OCI-LY7 (cell line): ENCODE results near the gene PHACTR1. TPM values are rescaled to one million over a fixed set of nuclear protein-coding genes. Genes with fewer than 3 reads are reported as not detected.

Source experiments
- BruUV-seq: library from RNA; stranded (reverse); fragments of 400-500 nt; replicated peaks from 2 replicates; lab custom pipeline; 2021; lab: Mats Ljungman, UMichigan
- CTCF ChIA-PET: fragments of 300-600 bp; sonication (Branson Sonifier 250); formaldehyde crosslinking; loops from one replicate; lab custom pipeline; 2022; ENCODE audit warnings: antibody characterized with exemption; ENCODE audit not compliant: unreplicated experiment; lab: Charles Lee
- POLR2A ChIA-PET: fragments of 300-600 bp; sonication (Branson Sonifier 250); formaldehyde crosslinking; loops from one replicate; lab custom pipeline; 2022; ENCODE audit warnings: antibody characterized with exemption; lab: Charles Lee
- DNase-seq: peaks from one replicate; pipeline ENCODE4 v3.0.0-alpha.2; 2015; ENCODE audit warnings: low spot score
- H2AFZ ChIP-seq: fragments of 200-600 bp; sonication (generic), shearing (Covaris generic); 2 replicates; pipeline ENCODE4 v1.6.1; 2014; ENCODE audit warnings: mild to moderate bottlenecking, antibody characterized with exemption, low read length, moderate library complexity
- H3K27ac ChIP-seq: fragments of 200-600 bp; sonication (generic); 2 replicates; pipeline ENCODE4 v1.5.1; 2014; ENCODE audit warnings: mixed run types, low read depth, mild to moderate bottlenecking, moderate library complexity, low read length, inconsistent platforms; ENCODE audit not compliant: poor library complexity, severe bottlenecking
- H3K36me3 ChIP-seq: fragments of 200-600 bp; sonication (generic); 2 replicates; pipeline ENCODE4 v1.6.1; 2014; ENCODE audit warnings: mild to moderate bottlenecking, antibody characterized with exemption, low read length, moderate library complexity, mixed read lengths; ENCODE audit not compliant: insufficient read depth
- H3K4me1 ChIP-seq: fragments of 200-600 bp; sonication (generic); 2 replicates; pipeline ENCODE4 v1.5.1; 2014; ENCODE audit warnings: mild to moderate bottlenecking, low read length; ENCODE audit not compliant: insufficient read depth, poor library complexity, severe bottlenecking
- H3K4me2 ChIP-seq: fragments of 200-600 bp; sonication (generic); 2 replicates; pipeline ENCODE4 v1.6.1; 2014; ENCODE audit warnings: mild to moderate bottlenecking, low read length
- H3K4me3 ChIP-seq: fragments of 200-600 bp; sonication (generic); 2 replicates; pipeline ENCODE4 v1.5.1; 2014; ENCODE audit warnings: mild to moderate bottlenecking, low read depth, low read length; ENCODE audit not compliant: poor library complexity, severe bottlenecking
- H3K79me2 ChIP-seq: fragments of 200-600 bp; sonication (generic); 2 replicates; pipeline ENCODE4 v1.6.1; 2016; ENCODE audit warnings: low read depth, mild to moderate bottlenecking, low read length, moderate library complexity, mixed read lengths; ENCODE audit not compliant: insufficient read depth
- H3K9me2 ChIP-seq: fragments of 200-600 bp; sonication (generic); 2 replicates; pipeline ENCODE4 v1.6.1; 2016; ENCODE audit warnings: mild to moderate bottlenecking, low read length, mixed read lengths; ENCODE audit not compliant: insufficient read depth
- H3K9me3 ChIP-seq: fragments of 200-600 bp; sonication (generic); 2 replicates; pipeline ENCODE4 v1.6.1; 2014; ENCODE audit warnings: mild to moderate bottlenecking, mixed run types, low read length, mixed read lengths
- H4K20me1 ChIP-seq: fragments of 200-600 bp; sonication (generic); 2 replicates; pipeline ENCODE4 v1.6.1; 2014; ENCODE audit warnings: mild to moderate bottlenecking, antibody characterized with exemption, low read length, moderate library complexity, mixed read lengths; ENCODE audit not compliant: insufficient read depth
- CTCF ChIP-seq: fragments of 200-600 bp; sonication (generic); conservative IDR thresholded peaks from 2 replicates; pipeline ENCODE4 v1.5.1; 2014; ENCODE audit warnings: mild to moderate bottlenecking, antibody characterized with exemption, low read length, moderate library complexity, mixed read lengths
- EZH2phosphoT487 ChIP-seq: fragments of 200-600 bp; sonication (generic); IDR thresholded peaks from 2 replicates; pipeline ENCODE4 v1.6.1; 2018; ENCODE audit warnings: low read depth, borderline replicate concordance, mild to moderate bottlenecking, mixed run types, antibody characterized with exemption, low read length, moderate library complexity, mixed read lengths
- intact Hi-C: fragments of 100-400 bp; cut with micrococcal nuclease; formaldehyde crosslinking; loops from one replicate; pipeline ENCODE4 v1.10.0; 2022; ENCODE audit not compliant: unreplicated experiment
- total RNA-seq, 2 experiments: library from RNA; depleted of rRNA in 1 of 2; stranded (reverse); fragments of >200 nt in 1 of 2; shearing (Covaris generic) in 1 of 2; gene quantifications; 2 replicates each; pipeline ENCODE4 v1.2.3, GENCODE V29; 2014 to 2022

Gene PHACTR1
- total RNA-seq, 2 experiments from 2014 or later = 25.1 to 46.6 TPM

- TF ChIP-seq EZH2phosphoT487 (no peak), CTCF (no peak)
- no peaks in the 10 kb centered on the region for H4K20me1 ChIP-seq
- no peaks in the 10 kb centered on the region for H3K9me2 ChIP-seq
- ChIA-PET POLR2A (no interaction called here), CTCF (no interaction called here)
- H3K79me2 ChIP-seq = no peaks in the 10 kb centered on the region
- intact Hi-C loops = loop anchor here (10.0 kb wide), 1 partner anchor 423 kb away; the partner anchor contains the start of gene NOL7
- no peaks in the 10 kb centered on the region for H3K9me3 ChIP-seq
- H3K4me3 ChIP-seq = no peak overlapping the region
- H2AFZ ChIP-seq = no peak overlapping the region
- H3K27ac ChIP-seq = no peak overlapping the region
- no peaks in the 10 kb centered on the region for H3K4me1 ChIP-seq
- H3K4me2 ChIP-seq = no peak overlapping the region
- DNase-seq = no peak
- no TSS peak for BruUV-seq
- no peaks in the 10 kb centered on the region for H3K36me3 ChIP-seq
Measured at GRCh38 chr6:13191461-13191860, 474.9 kb downstream of the PHACTR1 start.

- Histone ChIP-seq H2AFZ (no peak overlapping the region), H3K79me2 (no peaks in the 10 kb centered on the region), H4K20me1 (no peaks in the 10 kb centered on the region), H3K4me3 (no peak overlapping the region), H3K4me1 (no peaks in the 10 kb centered on the region), H3K36me3 (no peaks in the 10 kb centered on the region), H3K9me3 (no peaks in the 10 kb centered on the region), H3K4me2 (no peak overlapping the region), H3K27ac (no peak overlapping the region), H3K9me2 (no peaks in the 10 kb centered on the region)
- POLR2A ChIA-PET = interaction anchor here (0.6 to 1.8 kb wide), 5 partner anchors 24 to 135 kb away, joined by 3 to 8 read pairs (median 4); partner anchors contain the start of gene TBC1D7
- no TSS peak for BruUV-seq
- intact Hi-C loops = loop anchor here (1.0 to 10.0 kb wide), 4 partner anchors 79 to 420 kb away; partner anchors contain the start of gene NOL7
- DNase-seq = peak; percentile 79
- CTCF ChIA-PET = interaction anchor here (0.6 to 1.5 kb wide), 3 partner anchors 78 to 136 kb away, joined by 3 to 10 read pairs (median 5); partner anchors contain the start of gene TBC1D7
- TF ChIP-seq EZH2phosphoT487 = no peak
- TF ChIP-seq CTCF = peak; percentile 88
Measured at GRCh38 chr6:13194852-13195251, 478.3 kb downstream of the PHACTR1 start.

GRCh38 chr6:13195803-13196202, 479.2 kb downstream of the PHACTR1 start:
- Histone ChIP-seq H4K20me1 (no peaks in the 10 kb centered on the region), H2AFZ (no peak overlapping the region), H3K9me3 (no peaks in the 10 kb centered on the region), H3K9me2 (no peaks in the 10 kb centered on the region), H3K27ac (no peak overlapping the region), H3K79me2 (no peaks in the 10 kb centered on the region), H3K4me1 (no peaks in the 10 kb centered on the region), H3K36me3 (no peaks in the 10 kb centered on the region), H3K4me3 (no peak overlapping the region), H3K4me2 (no peak overlapping the region)
- no peak for TF ChIP-seq EZH2phosphoT487
- TF ChIP-seq CTCF = no peak
- ChIA-PET POLR2A (interaction anchor here (1.1 to 1.8 kb wide), 2 partner anchors 65 to 133 kb away, joined by 3 to 8 read pairs; partner anchors contain the start of gene TBC1D7), CTCF (interaction anchor here (0.6 to 1.5 kb wide), 2 partner anchors 73 to 135 kb away, joined by 3 to 10 read pairs; no protein-coding TSS in a partner anchor)
- no TSS peak for BruUV-seq
- DNase-seq = no peak
- intact Hi-C loops = loop anchor here (1.0 to 10.0 kb wide), 4 partner anchors 78 to 419 kb away; partner anchors contain the start of gene NOL7
